Stimulated activated CD4-positive, alpha-beta T cell treated with anti-CD3 and anti-CD28 coated beads, Interleukin-1b, Interleukin-23, amount 100 ng/mL, for 1 hour (primary cell): ENCODE data around the gene ELP2.

Experiments
- DNase-seq, 2 donors: peaks; one replicate each; pipeline ENCODE4 v3.0.0-alpha.2; 2020; ENCODE audit warnings: low read depth in 2 of 2

Gene ELP2

DNA sequence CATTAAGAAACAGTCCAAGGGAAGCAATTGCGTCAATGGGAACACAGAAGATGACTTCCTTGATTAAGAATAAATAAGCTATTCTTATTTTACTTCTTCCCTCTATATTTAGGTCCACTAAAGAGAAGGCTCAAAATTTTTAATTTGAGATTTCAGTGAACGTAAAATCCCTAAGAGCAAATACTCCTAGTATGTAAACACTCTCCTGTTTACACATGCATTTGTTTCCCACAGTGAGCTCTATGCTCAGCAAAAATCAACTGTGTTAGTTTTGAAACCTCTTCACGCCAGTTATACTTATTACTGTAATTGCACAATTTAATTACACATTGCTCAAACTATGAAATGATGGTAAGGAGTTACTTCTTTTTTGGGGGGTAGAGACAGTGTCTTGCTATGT, 9.4 kb upstream of the ELP2 start:
- DNase-seq, result no peak

DNA sequence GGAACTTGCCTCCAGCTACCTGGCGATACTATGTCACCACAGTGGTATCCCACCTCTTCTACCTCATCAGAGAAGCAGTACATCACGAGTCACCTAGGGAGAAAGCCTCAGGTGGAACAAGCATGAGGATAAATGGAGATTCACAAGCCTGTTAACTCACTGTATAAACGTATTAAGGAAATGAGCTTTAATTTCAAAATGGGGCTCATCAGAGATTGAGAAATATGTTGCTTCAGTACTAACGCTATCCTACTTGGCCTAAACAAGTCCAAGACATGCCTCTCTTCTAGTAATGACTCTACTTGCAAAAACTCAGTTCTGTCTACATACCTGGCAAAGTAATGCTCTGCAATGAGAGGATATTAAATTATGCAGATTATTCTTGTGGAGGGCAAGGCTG, 4.9 kb upstream of the ELP2 start:
- DNase-seq, result no peak

DNA sequence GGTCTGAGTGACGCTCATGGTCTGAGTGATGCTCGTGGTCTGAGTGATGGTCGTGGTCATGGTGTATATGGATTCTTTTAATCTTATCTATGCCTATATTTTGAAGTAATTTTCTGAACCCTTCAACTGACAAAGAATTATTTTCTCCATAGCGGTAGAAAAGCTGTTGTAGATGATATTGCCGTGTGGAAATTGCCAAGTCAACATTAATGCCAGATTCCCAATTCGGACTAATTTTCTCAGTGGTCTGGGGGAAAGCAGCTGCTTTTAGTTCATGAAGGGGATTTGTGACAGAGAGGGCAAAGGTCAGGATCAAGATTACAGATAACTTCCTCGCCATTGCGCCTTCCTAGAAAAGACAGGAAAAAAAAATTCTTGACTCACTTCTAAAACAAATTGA, 3.0 kb upstream of the ELP2 start:
- DNase-seq, result no peak

DNA sequence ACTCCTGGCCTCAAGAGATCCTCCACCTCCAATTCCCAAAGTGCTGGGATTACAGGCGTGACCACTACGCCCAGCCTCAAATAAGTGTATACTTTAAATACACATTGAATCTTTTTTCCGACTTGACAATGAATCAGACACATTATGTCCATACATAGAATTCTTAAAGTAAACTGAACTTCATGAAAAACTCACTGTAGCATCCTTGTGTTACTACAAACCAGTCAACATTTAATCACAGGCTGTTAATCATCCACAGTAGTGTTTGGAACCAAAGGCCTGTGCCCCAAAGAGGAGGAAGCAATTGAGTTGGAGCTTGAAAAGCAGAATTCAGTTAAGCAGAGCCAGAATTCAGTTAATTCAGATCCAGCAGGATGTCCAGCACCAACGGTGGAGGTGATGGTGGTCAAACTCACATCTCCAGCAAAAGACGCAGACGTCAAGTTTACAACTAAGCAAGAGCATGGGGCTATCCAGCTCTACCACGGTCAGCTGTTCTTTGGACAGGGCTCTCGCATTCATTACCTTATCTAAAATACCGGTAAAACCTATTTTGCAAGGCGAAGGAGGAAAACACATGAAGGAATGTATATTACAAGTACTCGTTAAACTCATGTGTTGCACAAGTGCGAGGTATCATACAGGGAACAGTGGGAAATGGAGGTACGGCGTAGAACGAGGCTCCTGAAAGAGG, 1.7 kb upstream of the ELP2 start:
- no peak for DNase-seq

DNA sequence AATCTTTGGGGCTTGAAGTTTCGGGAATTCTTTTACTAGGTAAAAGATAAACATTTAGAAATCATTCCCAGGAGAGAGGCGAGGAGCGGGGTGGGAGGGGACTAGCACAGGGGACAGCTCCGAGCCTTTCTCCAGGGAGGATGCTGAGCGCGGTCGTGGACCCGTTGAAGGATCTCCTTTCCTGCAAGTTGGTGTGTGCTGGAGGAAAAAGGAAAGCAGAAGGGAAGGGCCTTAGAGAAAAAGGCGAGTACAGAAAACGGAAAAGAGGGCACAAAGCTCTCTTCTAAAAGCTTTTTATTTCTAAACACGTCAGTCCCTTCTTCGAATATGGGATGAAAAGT, 1.2 kb upstream of the ELP2 start:
- DNase-seq, result no peak

DNA sequence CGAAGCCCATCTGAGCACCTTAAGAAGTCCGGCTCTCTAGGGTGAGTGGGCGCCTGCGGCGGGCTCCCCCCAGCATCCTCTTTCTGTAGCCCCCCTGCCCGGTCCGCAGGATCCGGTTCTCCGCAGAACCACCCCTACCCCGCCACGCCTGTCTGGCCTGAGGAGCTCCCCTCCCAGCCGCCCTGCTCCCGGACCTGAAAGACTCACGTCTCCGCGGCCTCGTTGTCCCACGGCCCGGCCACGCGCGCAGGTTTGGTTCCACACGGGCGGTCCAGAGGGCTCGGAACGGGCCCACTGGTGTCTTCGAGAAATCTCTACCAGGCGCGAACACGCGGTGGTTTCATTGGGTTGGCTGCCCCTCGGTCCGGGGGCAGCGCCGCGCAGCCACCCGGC, 796 bp upstream of the ELP2 start:
- DNase-seq, result no peak

DNA sequence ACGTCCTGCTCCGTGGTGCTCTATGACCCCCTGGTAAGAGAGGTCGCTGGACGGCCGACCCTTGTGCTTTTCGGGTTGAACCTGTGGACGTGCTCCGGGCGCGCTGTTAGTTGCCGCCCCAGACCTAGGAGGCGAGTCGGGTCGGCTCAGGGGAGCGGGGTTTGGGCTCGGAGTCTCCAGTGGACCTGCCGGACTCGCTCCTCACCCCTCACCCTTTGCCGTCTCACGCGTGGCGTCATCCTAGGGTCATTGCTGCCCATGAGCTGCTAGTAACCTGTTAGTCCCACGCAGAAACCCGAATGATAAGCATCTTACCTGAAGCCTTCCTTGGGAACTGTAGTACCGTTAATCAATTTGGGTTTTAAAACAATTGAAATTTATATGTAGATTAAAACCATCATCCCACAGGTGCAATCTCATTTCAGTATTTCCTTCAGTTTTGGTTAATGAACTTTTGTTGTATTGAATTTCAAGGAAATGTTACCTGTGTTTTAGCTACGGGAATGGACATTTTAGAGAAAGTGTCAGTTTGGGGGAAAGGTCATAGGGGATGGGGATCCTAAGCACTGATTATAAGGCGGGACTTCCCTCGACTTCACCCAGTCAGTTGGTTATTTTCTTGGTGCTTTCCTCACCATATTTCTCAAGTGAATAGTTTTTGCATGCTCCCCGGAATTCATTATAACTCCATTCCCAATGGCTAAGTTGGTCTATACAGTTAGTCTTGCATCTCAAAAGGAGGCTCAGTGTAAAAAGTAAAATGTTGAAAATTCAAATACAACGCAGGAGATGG, 536 bp downstream of the ELP2 start:
- DNase-seq, result no peak

DNA sequence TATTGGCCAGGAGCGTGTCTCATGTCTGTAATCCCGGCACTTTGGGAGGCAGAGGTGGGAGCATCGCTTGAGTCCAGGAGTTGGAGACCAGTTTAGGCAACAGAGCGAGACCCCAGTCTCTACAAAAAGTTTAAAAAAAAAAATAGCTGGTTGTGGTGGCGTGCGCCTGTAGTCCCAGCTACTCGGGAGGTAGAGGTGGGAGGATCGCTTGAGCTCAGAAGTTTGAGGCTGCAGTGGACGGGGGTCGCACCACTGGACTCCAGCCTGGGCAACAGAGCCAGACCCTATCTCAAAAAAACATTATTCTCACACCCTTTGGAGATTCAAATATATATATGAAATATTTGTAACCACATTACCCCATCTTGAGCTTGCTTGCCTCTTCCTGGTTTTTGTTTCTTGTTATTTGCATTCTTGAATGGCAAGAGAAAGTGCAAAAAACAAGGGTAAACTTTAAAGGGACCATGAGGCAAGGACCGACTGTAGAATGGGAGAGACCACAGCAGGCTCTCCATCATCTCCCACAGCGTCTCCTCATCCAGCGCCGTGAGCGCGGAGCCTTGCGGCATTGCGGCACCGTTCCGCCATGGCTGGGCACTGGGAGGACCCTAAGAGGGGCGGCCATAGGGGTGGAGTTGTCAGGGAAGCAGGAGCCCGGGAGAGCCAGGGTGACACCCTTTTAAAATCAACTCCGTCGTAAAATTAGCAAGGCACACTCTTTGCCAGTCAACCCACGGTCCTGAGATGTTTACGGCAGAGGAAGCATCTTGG, 1.4 kb downstream of the ELP2 start:
- DNase-seq, result no peak

DNA sequence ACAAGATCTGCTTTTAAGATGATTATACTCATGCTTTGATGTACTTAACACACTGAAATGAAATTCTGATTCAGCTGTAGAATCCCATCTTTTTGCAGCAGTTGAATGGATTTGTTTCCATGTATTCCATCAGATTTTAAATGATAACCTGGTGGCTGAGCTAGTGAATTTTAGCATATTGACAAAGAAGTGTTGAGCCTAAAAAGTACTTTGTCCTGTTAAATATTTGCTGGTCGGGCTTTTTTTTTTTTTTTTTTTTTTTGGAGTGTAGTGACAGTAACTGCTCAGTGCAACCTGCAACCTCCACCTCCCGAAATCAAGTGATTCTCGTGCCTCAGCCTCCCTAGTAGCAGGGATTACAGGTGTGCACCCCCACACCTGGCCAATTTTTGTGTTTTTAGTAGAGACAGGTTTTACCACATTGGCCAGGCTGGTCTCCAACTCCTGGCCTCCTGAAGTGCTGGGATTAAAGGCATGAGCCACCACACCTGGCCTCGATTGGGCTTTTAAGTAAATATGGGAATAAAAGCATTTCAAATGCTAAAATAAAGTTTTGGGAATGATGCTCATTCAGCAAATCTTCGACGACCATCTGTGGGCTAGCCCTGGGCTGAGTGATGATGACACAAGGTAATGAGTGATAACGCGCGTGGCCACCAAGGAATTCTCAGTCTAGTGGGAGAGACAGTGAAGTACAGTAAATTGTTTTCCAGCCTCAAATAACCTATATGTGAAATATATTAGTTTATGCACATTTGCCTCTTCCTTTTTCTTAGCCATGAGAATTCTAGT, 2.2 kb downstream of the ELP2 start:
- no peak for DNase-seq

DNA sequence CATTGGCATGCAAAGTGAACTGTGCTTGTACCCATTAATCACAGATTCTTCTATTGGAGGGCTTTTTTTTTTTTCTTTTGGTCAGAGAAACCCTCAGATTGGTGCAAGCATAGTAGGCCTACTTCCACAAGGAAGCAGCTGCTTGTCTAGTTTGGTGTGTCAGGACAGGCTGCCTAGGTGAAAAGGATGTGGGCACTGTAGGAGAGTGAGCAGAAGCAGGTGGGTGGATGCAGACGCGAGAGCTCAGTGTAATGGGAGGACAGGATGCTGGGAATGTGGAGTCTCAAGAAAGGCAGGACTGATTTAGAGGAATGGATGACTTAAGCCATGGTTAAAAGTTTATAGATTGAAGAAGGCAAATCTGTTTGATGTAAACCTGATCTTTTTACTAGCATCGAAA, 3.1 kb downstream of the ELP2 start:
- DNase-seq, result no peak

DNA sequence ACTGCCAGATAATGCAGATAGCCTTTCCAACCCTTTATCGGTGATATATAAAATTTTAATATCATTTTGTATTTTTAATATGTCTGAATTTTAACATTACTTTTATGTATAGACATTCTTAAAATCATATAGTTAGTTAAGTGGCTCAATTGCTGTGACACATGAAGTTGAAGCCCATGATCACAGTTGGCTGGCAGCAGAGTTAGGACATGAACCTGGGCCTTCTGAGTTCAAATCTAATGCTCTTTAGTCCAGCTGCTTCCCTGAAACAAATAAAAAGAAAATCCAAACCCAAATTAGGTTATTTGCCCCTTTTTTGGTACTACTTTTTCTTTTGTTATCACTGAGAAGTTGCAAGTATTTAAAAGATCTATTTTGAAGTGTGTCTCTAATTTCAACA, 5.6 kb downstream of the ELP2 start:
- no peak for DNase-seq

DNA sequence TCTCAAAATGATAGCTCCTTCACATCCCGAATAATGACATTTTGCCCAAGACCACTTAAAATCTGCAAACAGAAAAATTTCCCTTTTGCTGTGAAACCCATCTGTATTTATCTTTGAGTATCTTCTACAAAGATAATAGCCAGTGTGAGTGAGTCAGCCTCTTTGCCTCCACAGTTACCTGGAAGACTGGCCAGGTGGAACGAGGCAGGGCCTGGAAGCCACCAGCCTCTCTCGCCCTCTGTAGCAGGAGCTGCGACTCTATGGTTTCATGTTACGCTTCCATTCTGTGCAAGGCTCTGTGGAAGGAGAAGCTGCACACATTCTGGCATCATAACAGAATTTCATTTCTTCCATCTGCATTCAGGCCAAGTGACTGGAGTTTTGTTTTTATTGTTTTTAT, 9.5 kb downstream of the ELP2 start:
- no peak for DNase-seq

DNA sequence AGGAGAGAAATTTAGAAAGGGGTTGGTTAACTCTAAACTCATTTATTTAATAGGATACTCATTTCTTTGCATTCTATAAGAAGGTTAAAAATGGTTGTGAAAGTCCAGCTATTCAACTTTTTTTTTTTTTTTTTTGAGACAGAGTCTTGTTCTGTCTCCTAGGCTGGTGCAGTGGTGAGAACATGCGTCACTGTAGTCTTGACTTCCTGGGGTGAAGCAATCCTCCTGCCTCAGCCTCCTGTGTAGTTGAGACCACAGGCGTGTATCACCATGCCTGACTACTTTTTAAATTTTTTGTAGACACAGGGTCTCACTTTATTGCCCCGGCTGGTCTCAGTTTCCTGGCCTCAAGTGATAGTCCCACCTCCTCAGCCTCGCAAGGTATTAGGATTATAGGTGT, 11.9 kb downstream of the ELP2 start:
- no peak for DNase-seq

DNA sequence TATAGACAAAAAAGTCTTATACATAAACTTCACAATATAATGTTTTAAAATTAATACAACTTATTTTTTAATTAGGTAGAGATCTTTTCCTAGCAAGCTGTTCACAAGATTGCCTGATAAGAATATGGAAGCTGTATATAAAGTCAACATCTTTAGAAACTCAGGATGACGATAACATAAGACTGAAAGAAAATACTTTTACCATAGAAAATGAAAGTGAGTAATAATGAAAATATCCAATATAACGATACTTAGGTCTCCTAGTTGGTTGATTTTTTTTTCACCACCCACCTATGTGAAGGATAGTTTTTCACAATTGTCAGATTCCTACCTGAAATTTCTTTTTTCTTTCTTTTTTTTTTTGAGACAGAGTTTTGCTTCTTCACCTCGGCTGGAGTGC, 13.1 kb downstream of the ELP2 start:
- no peak for DNase-seq

DNA sequence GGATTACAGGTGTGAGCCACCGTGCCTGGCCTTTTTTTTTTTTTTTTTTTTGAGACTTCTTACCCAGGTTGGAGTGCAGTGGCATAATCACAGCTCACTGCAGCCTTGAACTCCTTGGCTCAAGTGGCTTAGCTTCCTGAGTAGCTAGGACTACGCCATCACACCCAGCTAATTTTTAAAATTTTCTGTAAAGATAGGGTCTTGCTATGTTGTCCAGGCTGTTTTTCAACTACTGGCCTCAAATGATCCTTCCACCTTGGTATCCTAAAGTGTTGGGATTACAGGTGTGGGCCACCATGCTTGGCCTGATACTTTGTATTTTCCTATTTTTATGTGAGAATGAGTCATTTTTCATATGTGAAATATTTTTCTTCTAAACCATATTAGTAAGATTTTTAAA, 13.7 kb downstream of the ELP2 start:
- no peak for DNase-seq

DNA sequence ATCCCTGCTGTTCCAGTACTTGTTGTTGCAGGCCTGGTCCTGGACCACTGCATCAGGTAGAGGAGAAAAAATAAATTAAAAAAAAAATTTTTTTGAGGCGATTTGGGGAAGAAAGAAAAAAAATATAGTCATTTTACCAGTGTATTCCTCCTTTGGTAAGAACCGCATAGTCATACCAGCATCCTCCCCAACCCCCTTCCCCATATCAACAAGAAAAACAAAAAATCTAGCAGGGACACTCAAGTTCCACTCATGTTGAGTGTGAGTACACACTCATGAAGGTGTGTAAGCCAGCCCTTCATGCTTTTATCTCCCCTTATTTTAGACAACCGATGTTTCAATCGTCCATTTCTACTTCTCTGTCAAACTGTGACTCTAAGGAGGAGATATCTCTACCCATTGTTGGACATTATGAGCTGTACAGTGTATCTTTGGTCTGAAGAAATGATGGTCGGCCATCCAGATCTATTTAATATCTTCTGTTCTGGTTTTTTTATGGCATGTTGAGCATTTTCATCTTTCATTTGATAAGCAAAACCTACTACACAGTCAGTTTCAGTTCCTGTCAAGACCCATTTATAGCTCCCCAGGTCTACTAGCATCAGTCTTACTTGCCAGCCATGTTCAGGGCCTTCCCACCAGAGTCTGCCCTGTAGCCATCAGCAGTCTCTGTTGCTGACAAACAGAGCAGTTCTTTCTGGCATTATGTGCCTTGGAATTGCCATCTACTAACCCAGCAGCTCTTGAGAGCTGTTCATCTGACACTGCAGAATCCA, 20.0 kb downstream of the ELP2 start:
- no peak for DNase-seq

DNA sequence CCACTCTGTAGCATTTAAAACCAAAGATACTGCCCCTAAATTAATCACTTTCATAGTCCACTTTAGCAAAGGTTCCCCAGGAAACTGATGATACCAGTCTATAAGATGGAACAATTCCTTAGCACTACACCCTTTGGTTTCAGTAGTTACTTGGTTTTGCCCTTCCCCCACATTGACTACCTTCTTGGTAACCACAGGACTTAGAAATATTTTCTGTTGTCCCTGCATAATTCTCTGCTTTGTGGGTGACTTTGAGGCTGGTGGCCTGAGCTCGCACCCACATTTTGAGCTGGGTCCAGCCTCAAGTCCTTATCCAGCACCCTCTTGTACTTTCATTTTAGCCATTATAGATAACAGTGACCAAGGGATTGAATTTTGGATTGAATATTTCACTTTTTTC, 23.1 kb downstream of the ELP2 start:
- DNase-seq, result no peak

DNA sequence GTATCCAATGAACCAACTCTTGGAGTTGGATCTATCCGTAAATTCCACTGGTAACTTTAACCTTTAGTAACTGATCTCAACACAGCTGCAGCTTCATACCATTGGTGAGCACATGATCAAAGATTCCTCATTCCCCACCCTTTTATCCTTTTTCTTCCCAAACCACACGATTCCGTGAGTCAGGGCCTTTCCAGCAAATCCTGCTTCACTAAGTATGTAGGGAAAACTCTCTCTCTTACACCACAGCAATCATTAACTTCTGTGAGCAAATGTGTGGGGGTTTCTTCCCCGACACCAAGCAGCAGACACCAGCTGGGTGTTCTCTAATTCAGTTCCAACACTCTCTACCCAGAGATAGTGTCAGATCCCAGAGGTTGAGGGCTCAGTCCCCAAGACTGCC, 23.5 kb downstream of the ELP2 start:
- no peak for DNase-seq

DNA sequence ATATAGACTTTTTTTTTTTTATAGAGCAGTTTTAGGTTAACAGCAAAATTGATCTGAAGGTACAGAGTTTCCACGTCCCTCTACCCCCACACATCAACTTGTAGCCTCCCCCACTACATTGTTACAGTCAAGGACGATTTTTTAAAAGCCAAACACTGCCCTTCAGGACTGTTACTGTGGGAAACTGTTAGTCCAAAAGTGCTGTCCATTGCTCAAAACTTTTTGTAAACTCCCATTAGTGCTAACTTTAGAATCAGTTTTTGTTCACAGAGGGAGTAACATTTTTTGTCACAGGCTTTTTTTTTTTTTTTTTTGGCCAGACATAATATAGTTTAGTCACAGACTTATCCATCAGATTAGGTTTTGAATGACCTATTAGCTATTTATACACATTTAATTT, 24.1 kb downstream of the ELP2 start:
- no peak for DNase-seq

DNA sequence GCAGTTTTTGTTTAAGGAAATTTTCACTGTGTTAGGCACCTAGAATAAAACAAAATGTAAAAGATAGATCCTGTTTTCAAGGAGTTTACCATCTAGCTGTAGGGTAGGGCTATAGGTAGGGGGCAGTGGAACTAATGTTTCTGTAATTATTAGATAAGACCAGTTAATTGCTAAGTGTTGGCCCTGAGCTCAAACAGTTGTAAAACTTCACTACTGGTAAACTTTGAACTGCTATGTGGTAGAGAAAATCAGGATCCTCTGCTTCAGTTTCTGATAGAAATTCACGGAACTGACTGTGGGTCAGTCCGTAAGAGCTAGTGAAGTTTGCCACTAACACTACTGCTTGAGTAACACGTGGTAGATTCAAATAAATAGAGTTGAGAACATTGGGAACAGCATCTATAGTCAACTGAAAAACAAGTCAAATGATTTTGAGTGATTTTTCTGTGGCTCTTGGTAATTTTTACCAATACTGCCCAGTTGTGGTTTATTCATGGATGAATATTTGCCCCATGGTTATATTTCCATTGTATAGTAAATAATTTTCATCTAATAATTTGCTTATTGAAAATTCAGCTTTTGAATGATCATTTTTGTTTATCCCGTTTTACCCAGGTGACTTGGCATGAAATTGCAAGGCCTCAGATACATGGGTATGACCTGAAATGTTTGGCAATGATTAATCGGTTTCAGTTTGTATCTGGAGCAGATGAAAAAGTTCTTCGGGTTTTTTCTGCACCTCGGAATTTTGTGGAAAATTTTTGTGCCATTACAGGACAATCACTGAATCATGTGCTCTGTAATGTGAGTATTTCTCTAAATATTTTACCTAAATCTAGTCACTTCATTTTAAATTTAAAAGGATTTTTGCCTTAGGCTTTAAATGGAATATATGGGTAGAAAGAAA, 26.4 kb downstream of the ELP2 start:
- DNase-seq, result no peak
